ENCODE measurements around the gene RNF213.

Gene RNF213

GRCh38 chr17:80352991-80353665, 92.5 kb downstream of the RNF213 start:
- intact Hi-C loops (cut with DNase I) = no loop called here
- DNase-seq = no peak

- intact Hi-C loops (cut with DNase I) = no loop called here
- no peak for DNase-seq
Measured at GRCh38 chr17:80353718-80354275, 93.1 kb downstream of the RNF213 start.

DNA sequence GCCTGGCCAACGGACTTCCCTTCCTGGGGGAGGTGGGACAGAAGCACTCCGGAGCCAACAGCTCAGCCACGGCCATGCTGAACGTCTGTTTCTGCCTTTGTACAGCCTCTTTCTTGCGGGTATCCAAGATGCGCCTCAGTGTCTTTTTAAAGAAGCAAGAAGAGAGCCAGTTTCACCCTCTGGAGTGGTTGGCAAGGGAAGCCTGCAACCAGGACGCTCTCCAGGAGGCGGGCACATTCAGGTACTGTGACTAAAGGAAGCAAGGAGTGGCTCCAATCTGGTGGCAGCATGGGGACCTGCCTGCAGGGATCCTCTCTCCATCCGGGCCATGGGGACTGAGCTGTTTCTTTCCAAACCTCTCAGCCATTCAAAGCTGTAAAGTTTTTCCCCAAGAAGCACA, 93.7 kb downstream of the RNF213 start:
- DNase-seq = no peak
- intact Hi-C loops (cut with DNase I) = no loop called here

DNA sequence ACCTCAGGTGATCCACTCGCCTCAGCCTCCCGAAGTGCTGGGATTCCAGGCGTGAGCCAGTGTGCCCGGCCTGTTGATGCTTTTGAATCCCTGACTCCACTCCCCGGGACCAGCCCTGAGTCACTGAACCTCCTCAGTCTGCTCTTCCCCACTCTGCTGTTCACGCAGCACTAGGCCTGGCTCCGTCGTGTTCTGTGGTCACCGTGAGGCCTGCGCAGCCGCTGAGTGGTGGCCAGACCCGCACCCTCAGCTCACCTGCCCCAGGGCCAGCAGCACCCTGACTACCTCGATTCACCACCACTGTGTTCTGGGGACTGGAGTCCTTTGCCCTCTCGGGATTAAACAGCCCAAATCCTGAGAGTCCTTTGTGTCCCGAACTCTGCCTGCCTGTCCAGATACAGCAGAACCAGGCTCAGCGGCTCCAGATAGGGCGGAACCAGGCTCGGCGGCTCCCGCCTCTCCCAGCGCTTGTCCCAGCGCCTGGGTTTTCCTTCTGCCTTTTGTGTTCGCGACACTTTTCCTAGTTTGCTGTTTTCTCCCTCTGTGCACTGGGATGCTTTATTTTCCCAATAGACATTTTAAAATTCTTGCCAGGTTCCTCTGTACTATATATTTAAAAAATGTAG, 95.7 kb downstream of the RNF213 start:
- intact Hi-C loops (cut with DNase I) = no loop called here

GRCh38 chr17:80358131-80358530, 97.5 kb downstream of the RNF213 start:
- intact Hi-C loops (cut with DNase I) = no loop called here
- no peak for DNase-seq

More for the DNA sequence above, 95.7 kb downstream of the RNF213 start:
- DNase-seq = no peak

DNA sequence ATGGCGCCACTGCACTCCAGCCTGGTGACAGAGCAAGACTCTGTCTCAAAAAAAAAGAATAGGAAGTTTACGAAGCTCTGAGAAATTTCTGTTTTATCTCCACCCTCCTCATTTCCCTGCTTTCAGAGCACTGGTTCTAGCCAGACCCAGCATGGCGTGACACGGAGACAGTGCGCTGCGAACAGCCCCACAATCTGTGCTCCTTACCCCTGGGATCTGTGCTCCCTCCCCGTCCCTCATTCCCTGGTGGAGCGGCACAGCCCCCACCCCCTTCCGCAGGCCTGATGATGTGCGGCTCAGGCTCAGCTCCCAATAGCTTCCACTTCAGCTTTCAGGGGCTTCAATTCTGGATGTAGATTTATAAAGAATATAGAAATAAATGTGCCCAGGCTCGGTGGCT, 98.2 kb downstream of the RNF213 start:
- intact Hi-C loops (cut with DNase I) = no loop called here

DNA sequence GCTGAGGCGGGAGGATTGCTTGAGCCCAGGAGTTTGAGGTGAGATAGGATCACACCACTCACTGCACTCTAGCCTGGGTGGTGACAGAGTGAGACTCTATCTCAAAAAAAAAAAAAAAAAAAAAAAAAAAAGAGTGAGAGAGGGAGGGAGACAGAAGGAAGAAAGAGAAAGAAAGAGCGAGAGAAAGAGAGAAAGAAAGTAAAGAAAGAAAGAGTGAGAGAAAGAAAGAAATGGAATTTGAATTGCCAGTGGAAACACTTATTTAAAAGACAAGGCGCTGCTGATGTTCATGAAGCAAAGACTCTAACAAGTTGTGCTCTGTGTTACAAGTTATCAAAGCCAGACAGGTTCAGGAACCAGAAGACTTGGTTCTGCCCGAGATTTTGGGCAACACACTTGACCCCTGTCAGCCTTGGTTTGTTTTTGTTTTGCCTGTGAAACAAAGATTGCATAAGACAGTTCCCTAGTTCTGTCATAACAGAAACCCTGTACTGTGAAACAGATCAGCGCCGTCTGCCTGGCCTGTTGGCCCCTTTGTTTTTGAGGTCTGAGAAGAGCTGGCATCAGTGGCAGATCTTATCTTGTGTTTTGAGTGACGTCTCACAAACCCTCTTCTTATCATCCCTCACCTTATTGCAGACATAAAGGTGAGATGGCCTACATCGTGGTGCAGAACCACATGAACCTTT, 98.9 kb downstream of the RNF213 start:
- intact Hi-C loops (cut with DNase I) = no loop called here
- no peak for DNase-seq

More for the DNA sequence above, 98.2 kb downstream of the RNF213 start:
- DNase-seq = no peak

GRCh38 chr17:80360396-80360795, 99.7 kb downstream of the RNF213 start:
- DNase-seq = no peak
- intact Hi-C loops (cut with DNase I) = no loop called here

DNA sequence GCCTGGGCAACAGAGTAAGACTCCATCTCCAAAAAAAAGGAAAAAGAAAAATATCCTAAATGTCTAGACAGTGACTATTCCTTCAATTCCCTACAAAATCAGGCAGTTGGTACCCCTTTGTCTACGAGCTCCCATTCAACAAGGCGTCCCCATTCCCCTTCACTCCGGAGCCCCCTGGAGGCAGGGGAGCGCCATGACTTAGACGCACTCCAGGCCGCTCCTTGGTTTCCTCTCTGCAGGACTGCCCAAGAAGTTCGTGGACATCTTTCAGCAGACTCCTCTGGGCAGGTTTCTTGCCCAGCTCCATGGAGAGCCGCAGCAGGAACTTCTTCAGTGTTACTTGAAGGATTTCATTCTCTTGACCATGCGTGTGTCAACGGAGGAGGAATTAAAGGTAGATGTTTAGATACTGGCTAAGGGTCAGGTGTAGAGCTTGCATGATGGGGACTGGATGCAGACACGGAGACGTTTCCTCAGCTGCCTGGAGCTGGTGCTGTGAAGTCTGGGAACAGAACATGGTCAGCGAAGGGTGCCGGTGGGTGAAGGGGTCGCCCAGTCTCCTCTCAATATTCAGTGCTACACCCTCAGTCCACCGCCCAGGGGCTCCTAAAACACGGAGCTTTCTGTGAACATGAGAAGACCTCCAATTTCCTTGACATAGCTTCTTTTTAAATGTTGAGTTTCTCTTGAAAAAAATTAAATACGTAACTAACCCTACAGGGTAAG, 101.0 kb downstream of the RNF213 start:
- peak in 1 of 42 donors; percentile 21 for DNase-seq
- intact Hi-C loops (cut with DNase I) = no loop called here

DNA sequence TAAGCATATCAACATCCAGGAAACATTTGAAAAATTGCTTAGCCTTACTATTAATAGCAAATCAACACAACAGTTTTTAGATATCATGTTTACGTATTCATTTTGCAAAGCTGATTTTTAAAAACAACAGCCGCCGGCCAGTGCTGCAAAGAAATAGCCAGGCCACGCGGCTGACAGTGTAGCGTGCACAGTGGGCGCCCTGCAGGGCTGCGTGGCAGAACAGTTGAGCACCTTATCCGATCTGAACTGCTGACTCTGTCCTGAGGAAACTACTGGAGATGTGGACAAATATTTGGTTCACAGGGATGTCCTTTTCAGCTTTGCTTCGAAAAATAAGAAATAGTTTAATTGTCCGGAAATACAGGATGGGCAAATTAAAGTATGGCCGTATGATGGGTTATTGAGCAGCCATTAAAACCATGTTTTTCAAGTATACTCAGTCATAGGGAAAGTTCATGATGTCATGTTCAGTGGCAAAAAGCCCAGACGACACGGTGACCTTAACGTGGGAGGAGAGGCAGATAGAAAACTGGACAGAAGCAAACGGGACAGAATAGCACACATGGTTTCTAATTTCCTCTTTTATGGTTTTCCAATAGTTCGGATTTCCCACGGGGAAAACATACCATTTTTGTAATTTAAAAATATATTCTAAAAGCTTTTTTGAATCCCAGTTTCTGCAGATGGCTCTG, 101.9 kb downstream of the RNF213 start:
- intact Hi-C loops (cut with DNase I) = no loop called here
- DNase-seq = no peak

- intact Hi-C loops (cut with DNase I) = no loop called here
Measured at GRCh38 chr17:80363120-80363515, 102.5 kb downstream of the RNF213 start.

DNA sequence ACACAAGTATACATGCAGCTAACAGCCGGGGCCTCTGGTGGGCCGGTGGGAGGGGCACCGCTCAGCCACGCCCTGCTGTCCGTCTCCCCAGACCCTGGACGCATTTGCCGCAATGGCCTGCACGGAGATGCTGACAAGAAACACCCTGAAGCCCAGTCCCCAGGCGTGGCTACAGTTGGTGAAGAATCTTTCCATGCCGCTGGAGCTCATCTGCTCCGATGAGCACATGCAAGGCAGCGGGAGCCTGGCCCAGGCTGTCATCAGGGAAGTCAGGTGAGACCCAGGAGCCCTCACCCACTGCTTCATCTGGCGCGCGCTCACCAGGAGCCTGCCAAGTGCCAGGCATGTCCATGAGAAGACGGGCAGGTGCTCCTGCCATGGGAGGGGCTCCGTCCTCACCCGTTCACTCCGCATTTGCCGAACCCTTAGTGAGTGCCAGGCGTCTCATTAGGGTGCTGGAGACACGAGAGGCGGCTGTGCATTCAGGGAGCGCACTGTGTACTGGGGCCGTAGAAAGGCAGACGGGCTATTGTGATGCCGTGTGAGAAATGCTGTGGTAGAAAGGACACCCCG, 103.0 kb downstream of the RNF213 start:
- DNase-seq = no peak
- intact Hi-C loops (cut with DNase I) = no loop called here

More at GRCh38 chr17:80363120-80363515, 102.5 kb downstream of the RNF213 start:
- DNase-seq = no peak

DNA sequence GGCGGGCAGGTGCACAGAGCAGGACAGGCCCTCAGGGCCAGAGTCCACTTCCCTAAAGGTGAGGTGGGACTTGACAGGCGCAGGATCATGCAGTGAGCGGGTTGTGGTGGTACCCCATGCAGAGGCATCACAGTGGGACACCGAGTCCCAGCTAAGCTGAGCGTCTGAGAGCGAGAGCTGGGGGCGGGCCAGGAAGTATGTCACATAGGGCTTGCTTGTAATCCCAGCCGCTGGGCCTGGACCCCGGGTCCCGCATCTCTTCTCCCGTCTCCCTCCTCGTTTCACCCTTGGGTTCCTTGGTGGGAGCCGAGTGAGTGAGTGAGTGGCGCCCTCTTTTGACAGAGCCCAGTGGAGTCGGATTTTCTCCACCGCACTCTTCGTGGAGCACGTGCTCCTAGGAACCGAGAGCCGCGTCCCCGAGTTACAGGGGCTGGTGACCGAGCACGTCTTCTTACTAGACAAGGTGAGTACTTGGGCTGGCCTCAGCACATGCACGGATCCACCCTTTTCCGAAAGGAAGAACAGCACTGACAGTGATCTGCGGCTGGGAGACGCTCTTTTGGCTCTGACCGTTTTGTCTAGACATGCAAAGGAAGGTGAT, 103.5 kb downstream of the RNF213 start:
- intact Hi-C loops (cut with DNase I) = no loop called here
- peak in 27 of 42 donors; percentile 11 to 67 (median 38) for DNase-seq

- no peak for DNase-seq
- intact Hi-C loops (cut with DNase I) = no loop called here
Measured at GRCh38 chr17:80365001-80365965, 104.6 kb downstream of the RNF213 start.

- DNase-seq = no peak
- intact Hi-C loops (cut with DNase I) = no loop called here
Measured at GRCh38 chr17:80365983-80366382, 105.3 kb downstream of the RNF213 start.

DNA sequence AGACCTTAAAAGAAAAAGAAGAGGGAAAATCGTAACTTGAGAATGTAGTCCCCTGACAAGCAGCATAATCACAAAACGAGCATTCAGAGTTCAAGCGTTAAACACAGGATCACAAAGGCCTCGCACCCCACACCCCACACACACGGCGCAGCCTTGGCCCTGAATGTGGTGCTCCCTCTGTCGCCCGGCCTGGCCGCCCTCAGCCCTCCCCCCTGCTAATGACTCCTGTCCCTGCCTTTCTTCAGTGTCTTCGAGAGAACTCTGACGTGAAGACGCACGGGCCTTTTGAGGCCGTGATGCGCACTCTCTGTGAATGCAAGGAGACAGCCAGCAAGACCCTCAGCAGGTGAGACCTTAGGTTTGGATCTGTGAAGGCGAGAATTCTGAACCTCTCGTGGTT, 106.9 kb downstream of the RNF213 start:
- intact Hi-C loops (cut with DNase I) = no loop called here
- DNase-seq = no peak

DNA sequence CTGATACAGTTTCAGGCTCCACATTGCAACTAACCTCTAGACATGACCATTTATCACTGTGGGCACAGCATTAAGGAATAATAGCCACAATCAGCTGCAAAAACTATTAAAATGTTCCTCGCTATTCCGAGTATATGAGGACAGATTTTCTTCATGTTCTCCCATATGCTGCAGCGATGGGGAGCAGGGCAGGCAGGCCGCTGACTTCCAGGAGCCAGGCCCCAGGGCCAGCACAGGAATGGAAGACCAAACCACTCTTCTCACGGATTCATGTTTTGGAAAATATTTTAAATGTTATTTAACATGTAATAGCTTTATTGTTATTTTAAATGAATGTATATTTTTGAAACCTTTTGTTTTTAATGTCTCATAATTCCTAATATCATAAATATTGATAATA, 110.5 kb downstream of the RNF213 start:
- intact Hi-C loops (cut with DNase I) = no loop called here
- DNase-seq = no peak

Measured in head of caudate nucleus (tissue), 42 donors.